Activated B cell treated with CpG ODN at 0.5 μM for 24 hours (primary cell): ENCODE results near the gene NPM1. TPM values are rescaled to one million over a fixed set of nuclear protein-coding genes. Genes with fewer than 3 reads are reported as not detected.
"Not testable (repeated sequence)": the region's sequence is repeated elsewhere in the genome, so short reads cannot be mapped to it uniquely, and the experiment has no call there.

Experiments
- ATAC-seq: fragments of 200-7000 bp; cut with Tn5 transposase; one replicate; pipeline ENCODE4 v1.10.0; 2021; ENCODE audit warnings: low read depth, mild to moderate bottlenecking, moderate library complexity
- CTCF ChIA-PET: fragments of 350-600 bp; sonication (Branson Sonifier 250); formaldehyde crosslinking; loops from one replicate; lab custom pipeline; 2021; ENCODE audit warnings: antibody characterized with exemption; lab: Charles Lee
- POLR2A ChIA-PET: fragments of 350-600 bp; sonication (Branson Sonifier 250); formaldehyde crosslinking; loops from one replicate; lab custom pipeline; 2021; ENCODE audit warnings: antibody characterized with exemption; lab: Charles Lee
- DNase-seq: peaks from one replicate; pipeline ENCODE4 v3.0.0; 2022
- H3K27ac Mint-ChIP-seq: one replicate; pipeline ENCODE4 v1.8.0; 2020; ENCODE audit warnings: mixed read lengths
- H3K27me3 Mint-ChIP-seq: one replicate; pipeline ENCODE4 v1.8.0; 2021; ENCODE audit warnings: mixed read lengths
- H3K36me3 Mint-ChIP-seq: one replicate; pipeline ENCODE4 v1.8.0; 2021; ENCODE audit warnings: low read depth, mixed read lengths
- H3K4me1 Mint-ChIP-seq: one replicate; pipeline ENCODE4 v1.8.0; 2021; ENCODE audit warnings: mixed read lengths
- H3K4me3 Mint-ChIP-seq: one replicate; pipeline ENCODE4 v1.8.0; 2020; ENCODE audit warnings: mild to moderate bottlenecking, mixed read lengths
- H3K9me3 Mint-ChIP-seq: one replicate; pipeline ENCODE4 v1.8.0; 2020; ENCODE audit warnings: mixed read lengths
- CTCF ChIP-seq: fragments of 200-600 bp; IDR thresholded peaks from one replicate; pipeline ENCODE4 v1.8.0; 2022; ENCODE audit warnings: antibody characterized with exemption, mild to moderate bottlenecking
- intact Hi-C: fragments of 100-400 bp; cut with micrococcal nuclease; formaldehyde crosslinking; loops from one replicate; pipeline ENCODE4 v1.15.1; 2024
- total RNA-seq: library from RNA; stranded (reverse); gene quantifications from 2 replicates; pipeline ENCODE4 v1.2.3, GENCODE V29; 2022

NPM1 gene
- total RNA-seq, 1 donor from 2014 or later: 1,505 TPM

GRCh38 chr5:171397190-171397589 is 9.5 kb downstream of the NPM1 start:
- POLR2A ChIA-PET: interaction anchor here (1.0 kb wide), 1 partner anchor 9 kb away, joined by 3 read pairs; no protein-coding TSS in a partner anchor
- no peak for DNase-seq
- no peak for ATAC-seq
- peaks cover 32% of the 10 kb centered on the region for H3K4me1 Mint-ChIP-seq
- peaks cover 93% of the 10 kb centered on the region for H3K36me3 Mint-ChIP-seq
- CTCF ChIA-PET: no interaction called here
- no peaks in the 10 kb centered on the region for H3K9me3 Mint-ChIP-seq
- H3K27me3 Mint-ChIP-seq: no peaks in the 10 kb centered on the region
- intact Hi-C loops: no loop called here
- no peak for TF ChIP-seq CTCF
- no peak overlapping the region for H3K27ac Mint-ChIP-seq
- no peak overlapping the region for H3K4me3 Mint-ChIP-seq

DNA sequence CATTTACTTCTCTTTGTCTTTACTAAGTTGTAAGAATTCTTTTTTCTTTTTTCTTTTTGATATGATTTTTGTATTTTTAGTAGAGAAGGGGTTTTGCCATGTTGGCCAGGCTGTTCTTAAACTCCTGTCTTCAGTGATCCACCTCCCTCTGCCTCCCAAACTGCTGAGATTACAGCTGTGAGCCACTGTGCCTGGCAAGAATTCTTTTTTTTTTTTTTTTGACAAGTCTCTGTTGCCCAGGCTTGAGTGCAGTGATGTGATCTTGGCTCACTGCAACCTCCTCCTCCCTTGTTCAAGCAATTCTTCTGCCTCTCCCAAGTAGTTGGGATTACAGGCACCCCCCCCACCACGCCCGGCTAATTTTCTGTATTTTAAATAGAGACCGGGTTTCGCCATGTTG is 9.9 kb downstream of the NPM1 start:
- Mint-ChIP-seq H3K27ac (no peak overlapping the region), H3K4me1 (peaks cover 28% of the 10 kb centered on the region), H3K4me3 (no peak overlapping the region), H3K27me3 (no peaks in the 10 kb centered on the region), H3K36me3 (peaks cover 90% of the 10 kb centered on the region), H3K9me3 (no peaks in the 10 kb centered on the region)
- DNase-seq (no peak), ATAC-seq (no peak)
- ChIA-PET CTCF (no interaction called here), POLR2A (interaction anchor here (1.0 kb wide), 1 partner anchor 9 kb away, joined by 3 read pairs; no protein-coding TSS in a partner anchor)
- intact Hi-C loops: no loop called here
- no peak for TF ChIP-seq CTCF

- intact Hi-C loops, H3K9me3 Mint-ChIP-seq: not testable (repeated sequence)
Measured at GRCh38 chr5:171398660-171399059, 11.0 kb downstream of the NPM1 start.

GRCh38 chr5:171400169-171400568 is 12.5 kb downstream of the NPM1 start:
- ChIA-PET POLR2A (interaction anchor here (0.7 to 0.8 kb wide), 3 partner anchors 11 to 22 kb away, joined by 3 to 8 read pairs (median 7); no protein-coding TSS in a partner anchor), CTCF (no interaction called here)
- Mint-ChIP-seq H3K4me1 (peaks cover 22% of the 10 kb centered on the region), H3K9me3 (no peaks in the 10 kb centered on the region), H3K4me3 (no peak overlapping the region), H3K27me3 (no peaks in the 10 kb centered on the region), H3K27ac (no peak overlapping the region), H3K36me3 (peaks cover 75% of the 10 kb centered on the region)
- DNase-seq (no peak), ATAC-seq (no peak)
- intact Hi-C loops: no loop called here
- no peak for TF ChIP-seq CTCF

More at GRCh38 chr5:171398660-171399059, 11.0 kb downstream of the NPM1 start:
- CTCF ChIA-PET, H3K4me3 Mint-ChIP-seq, H3K27me3 Mint-ChIP-seq, ATAC-seq, H3K27ac Mint-ChIP-seq, DNase-seq: not testable (repeated sequence)
- Mint-ChIP-seq H3K4me1 (peaks cover 22% of the 10 kb centered on the region), H3K36me3 (peaks cover 81% of the 10 kb centered on the region)
- POLR2A ChIA-PET: interaction anchor here (1.3 kb wide), 1 partner anchor 10 kb away, joined by 4 read pairs; the partner anchor contains the start of gene NPM1

DNA sequence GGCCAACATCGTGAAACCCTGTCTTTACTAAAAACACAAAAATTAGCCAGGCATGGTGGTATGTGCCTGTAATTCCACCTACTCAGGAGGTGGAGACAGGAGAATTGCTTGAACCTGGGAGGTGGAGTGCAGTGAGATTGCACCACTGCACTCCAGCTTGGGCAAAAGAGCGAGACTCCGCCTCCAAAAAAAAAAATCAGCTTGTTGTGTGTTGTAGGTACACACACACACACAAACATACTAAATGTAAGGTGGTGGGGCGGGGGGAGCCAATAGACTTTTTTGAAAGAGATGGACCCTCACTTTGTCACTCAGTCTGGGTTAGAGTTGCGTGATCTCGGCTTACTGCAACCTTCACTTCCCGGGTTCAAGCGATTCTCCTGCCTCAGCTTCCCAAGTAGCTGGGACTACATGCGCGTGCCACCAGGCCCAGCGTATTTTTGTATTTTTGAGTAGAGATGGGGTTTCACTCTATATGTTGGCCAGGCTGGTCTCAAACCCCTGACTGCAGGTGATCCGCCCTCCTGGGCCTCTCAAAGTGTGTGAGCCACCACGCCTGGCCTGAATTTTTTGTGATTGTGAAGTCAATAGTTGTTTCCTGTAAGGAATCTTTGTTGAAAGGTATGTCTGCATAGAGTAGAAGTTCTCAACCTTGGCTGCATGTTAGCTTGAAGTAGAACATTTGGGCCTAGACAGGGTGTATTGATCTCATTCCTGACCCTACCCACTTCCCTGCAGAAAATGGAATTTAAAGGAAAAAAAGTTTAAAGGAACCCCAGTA is 13.7 kb downstream of the NPM1 start:
- POLR2A ChIA-PET: interaction anchor here (0.8 kb wide), 2 partner anchors 8 to 14 kb away, joined by 3 to 7 read pairs; no protein-coding TSS in a partner anchor
- Mint-ChIP-seq H3K27me3 (no peaks in the 10 kb centered on the region), H3K36me3 (peaks cover 77% of the 10 kb centered on the region), H3K4me1 (peaks cover 16% of the 10 kb centered on the region), H3K4me3 (no peak overlapping the region), H3K27ac (no peak overlapping the region), H3K9me3 (no peaks in the 10 kb centered on the region)
- intact Hi-C loops: no loop called here
- ATAC-seq (no peak), DNase-seq (no peak)
- TF ChIP-seq CTCF: no peak
- CTCF ChIA-PET: no interaction called here

- H3K27me3 Mint-ChIP-seq, CTCF ChIA-PET, DNase-seq, ATAC-seq, H3K4me1 Mint-ChIP-seq, H3K4me3 Mint-ChIP-seq, H3K27ac Mint-ChIP-seq, H3K9me3 Mint-ChIP-seq, intact Hi-C loops, POLR2A ChIA-PET: not testable (repeated sequence)
- peaks cover 76% of the 10 kb centered on the region for H3K36me3 Mint-ChIP-seq
Measured at GRCh38 chr5:171402751-171403150, 15.1 kb downstream of the NPM1 start.
